K562 (cell line): Measurements from ENCODE around the gene CDC27. TPM values are rescaled to one million over a fixed set of nuclear protein-coding genes. Genes with fewer than 3 reads are reported as not detected.

Experiments used
- BRD9 ChIP-seq: fragments of 450-650 bp; IDR thresholded peaks from 2 replicates; pipeline ENCODE4 v1.6.1; 2018; ENCODE audit warnings: low read depth; ENCODE audit not compliant: partially characterized antibody
- CBFB ChIP-seq: sonication (generic); formaldehyde crosslinking; IDR thresholded peaks from 2 replicates; pipeline ENCODE4 v1.4.0; 2020; ENCODE audit warnings: mild to moderate bottlenecking, missing genetic modification reagents
- FOXK2 ChIP-seq, 2 experiments: fragments of 450-650 bp; IDR thresholded peaks in 1 of 2; conservative IDR thresholded peaks in 1 of 2; 2 replicates each; pipeline ENCODE4 v1.6.1; 2016; ENCODE audit warnings: low read depth in 2 of 2, mild to moderate bottlenecking in 1 of 2
- GABPB1 ChIP-seq: sonication (generic); formaldehyde crosslinking; IDR thresholded peaks from 2 replicates; pipeline ENCODE4 v1.8.0; 2022; ENCODE audit warnings: mild to moderate bottlenecking, missing genetic modification reagents
- HDGF ChIP-seq: fragments of 450-650 bp; IDR thresholded peaks from 2 replicates; pipeline ENCODE4 v1.6.1; 2016
- L3MBTL2 ChIP-seq: fragments of 450-650 bp; IDR thresholded peaks from 2 replicates; pipeline ENCODE4 v1.6.1; 2016; ENCODE audit warnings: mild to moderate bottlenecking, moderate library complexity
- POU5F1 ChIP-seq: fragments of 150-350 bp; IDR thresholded peaks from 2 replicates; pipeline ENCODE4 v1.6.1; 2014; ENCODE audit warnings: borderline replicate concordance, low read length, low read depth, mild to moderate bottlenecking; ENCODE audit not compliant: partially characterized antibody
- RAD51 ChIP-seq: fragments of 450-650 bp; IDR thresholded peaks from 2 replicates; pipeline ENCODE4 v1.7.1; 2016; ENCODE audit warnings: low read depth, mild to moderate bottlenecking, borderline replicate concordance
- RBM34 ChIP-seq: fragments of 200-400 bp; formaldehyde crosslinking; IDR thresholded peaks from 2 replicates; pipeline ENCODE4 v1.6.1; 2018; ENCODE audit warnings: low read length, borderline replicate concordance; ENCODE audit not compliant: insufficient read depth
- RFX5 ChIP-seq: IDR thresholded peaks from 2 replicates; pipeline ENCODE4 v1.6.1; 2011; ENCODE audit warnings: low read depth, mild to moderate bottlenecking, improper control_type of control experiment, low read length
- RHOXF2B ChIP-seq: fragments of 250-450 bp; sonication (Bioruptor Pico); conservative IDR thresholded peaks from 2 replicates; pipeline ENCODE4 v1.5.1; 2021
- TBP ChIP-seq: optimal IDR thresholded peaks from 2 replicates; pipeline ENCODE3; 2011; ENCODE audit warnings: low read depth, low read length, improper control_type of control experiment
- TCF7 ChIP-seq: sonication (generic); IDR thresholded peaks from 2 replicates; pipeline ENCODE4 v1.6.1; 2016; ENCODE audit warnings: antibody characterized with exemption, borderline replicate concordance
- THRAP3 ChIP-seq: fragments of 450-650 bp; IDR thresholded peaks from 2 replicates; pipeline ENCODE4 v1.6.1; 2016; ENCODE audit warnings: mild to moderate bottlenecking, inconsistent platforms, borderline replicate concordance
- TRIM28 ChIP-seq: fragments of 450-650 bp; IDR thresholded peaks from 2 replicates; pipeline ENCODE4 v1.6.1; 2017
- ZNF175 ChIP-seq: fragments of 200-800 bp; sonication (Bioruptor generic); IDR thresholded peaks from 2 replicates; pipeline ENCODE4 v1.6.1; 2016; ENCODE audit warnings: low read depth, mild to moderate bottlenecking, missing genetic modification characterization, missing compliant biosample characterization
- ZNF778 ChIP-seq: fragments of 450-650 bp; formaldehyde crosslinking; IDR thresholded peaks from 2 replicates; pipeline ENCODE4 v1.4.0; 2020; ENCODE audit warnings: mild to moderate bottlenecking, moderate library complexity
- ZNF830 ChIP-seq: fragments of 250-450 bp; sonication (Bioruptor Pico); IDR thresholded peaks from 2 replicates; pipeline ENCODE4 v1.5.0; 2021; ENCODE audit warnings: mild to moderate bottlenecking
- polyA plus RNA-seq, 8 experiments: library from polyadenylated mRNA; depleted of rRNA in 4 of 8; stranded (reverse) in 5 of 8; unstranded in 3 of 8; fragments of >200 nt; fragmentation: Nextera tagmentation in 2 of 8; fragmentation: Illumina TruSeq in 1 of 8; extraction: Ambion mirVana in 2 of 8; extraction: Trizol in 1 of 8; gene quantifications; 2 replicates each; pipeline versions ENCODE4 v1.2.1 to v1.2.3, GENCODE V29; 2011 to 2014; ENCODE audit warnings: inconsistent platforms in 1 of 8, missing spikeins in 1 of 8
- total RNA-seq, 7 experiments: library from RNA; depleted of rRNA in 6 of 7; stranded (reverse); fragments of >200 nt in 6 of 7; fragmentation: Illumina TruSeq in 2 of 7; extraction: Trizol in 2 of 7; gene quantifications; 2 replicates each; pipeline versions ENCODE4 v1.2.1 to v1.2.3, GENCODE V29; 2011 to 2021; ENCODE audit warnings: low replicate concordance in 1 of 7
- TF ChIP-seq, protein P1 (sequence below): sonication (generic); formaldehyde crosslinking; IDR thresholded peaks from 2 replicates; pipeline ENCODE4 v1.8.1; 2023; ENCODE audit warnings: mild to moderate bottlenecking, missing genetic modification reagents
- TF ChIP-seq, protein P2 (sequence below): sonication (generic); formaldehyde crosslinking; IDR thresholded peaks from 2 replicates; pipeline ENCODE4 v1.8.0; 2022; ENCODE audit warnings: missing genetic modification reagents, mild to moderate bottlenecking, borderline replicate concordance
- TF ChIP-seq, protein P3 (sequence below): fragments of 250-450 bp; sonication (Bioruptor Pico); IDR thresholded peaks from 2 replicates; pipeline ENCODE4 v1.6.1; 2021; ENCODE audit warnings: mild to moderate bottlenecking
- TF ChIP-seq, protein P4 (sequence below): sonication (generic); formaldehyde crosslinking; IDR thresholded peaks from 2 replicates; pipeline ENCODE4 v1.8.0; 2022; ENCODE audit warnings: mild to moderate bottlenecking, missing genetic modification reagents, borderline replicate concordance

CDC27 gene
- total and polyA plus RNA-seq, 9 of the 15 experiments (the other 6 are each of a cell fraction or from before 2014, with no cell fraction given) = 28.6 to 155 (median 94.1) TPM

DNA sequence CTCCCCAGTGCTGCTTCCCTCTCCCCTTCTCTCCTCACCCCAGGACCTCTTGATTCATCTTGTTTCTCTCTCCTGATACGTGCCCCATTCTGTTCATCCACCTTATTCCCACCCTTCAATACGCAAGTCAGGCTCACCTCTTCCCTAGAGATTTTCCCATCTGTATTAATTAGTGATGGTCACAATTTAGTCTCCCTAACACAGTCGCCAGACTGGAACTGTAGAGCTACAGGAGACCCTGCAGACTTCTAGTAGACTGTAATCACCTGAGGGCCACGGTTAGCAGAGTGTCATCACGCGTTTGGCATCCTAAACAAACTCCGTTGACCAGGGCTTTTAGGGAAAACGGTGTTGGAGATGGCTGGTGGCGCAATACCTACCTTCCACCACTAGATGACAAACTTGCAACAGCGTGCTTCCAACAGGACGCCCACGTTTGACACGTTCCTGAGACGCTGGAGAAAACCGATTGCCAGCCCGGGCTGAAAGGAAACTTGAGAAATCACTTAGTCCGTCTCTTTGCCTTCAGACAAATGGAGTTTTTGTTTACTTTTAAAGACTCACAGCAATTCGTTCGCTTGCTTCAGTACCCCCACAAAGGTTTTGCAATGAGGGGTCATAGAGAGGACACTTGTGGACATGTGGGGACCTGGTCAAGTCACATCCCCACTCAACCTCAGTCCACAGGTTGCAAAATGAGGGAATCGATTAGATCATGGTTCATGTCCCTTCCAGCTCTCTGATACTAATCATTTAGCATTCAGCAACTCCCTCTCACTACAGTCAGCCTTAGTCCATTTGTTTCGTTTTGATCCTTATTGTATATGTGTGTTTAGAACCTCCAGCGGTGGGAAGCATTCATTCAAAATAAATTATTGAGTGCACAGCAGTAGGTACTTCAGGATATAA is 40.7 kb upstream of the CDC27 start (continued):
- TF ChIP-seq GABPB1 (CRISPR knock-in tag) (peak; percentile 42; the same call in 1 of the 2 replicates), POU5F1 (no peak), THRAP3 (no peak), RFX5 (no peak), ZNF778 (CRISPR knock-in tag) (no peak), RBM34 (no peak), ZNF830 (CRISPR knock-in tag) (no peak), BRD9 (peak; percentile 58), ZNF175 (no peak), TCF7 (no peak), FOXK2 (conservative IDR thresholded peaks at IDR 0.05 in 1 of 2, IDR thresholded peaks at IDR 0.05 in 1 of 2; ENCODE audit: low read depth in 2 of 2) (peak; percentile 46; a peak in 2 of 4 replicates), RAD51 (peak; percentile 15; the same call in 1 of the 2 replicates), TRIM28 (peak; percentile 55; the same call in 1 of the 2 replicates), RHOXF2B (CRISPR knock-in tag) (no peak), CBFB (CRISPR knock-in tag) (0 out of 2 replicates have a peak, but pooled peaks have one; percentile 27), TBP (peak; percentile 40), L3MBTL2 (peak; percentile 80), HDGF (0 out of 2 replicates have a peak, but pooled peaks have one; percentile 35)
- TF ChIP-seq, protein P1, sequence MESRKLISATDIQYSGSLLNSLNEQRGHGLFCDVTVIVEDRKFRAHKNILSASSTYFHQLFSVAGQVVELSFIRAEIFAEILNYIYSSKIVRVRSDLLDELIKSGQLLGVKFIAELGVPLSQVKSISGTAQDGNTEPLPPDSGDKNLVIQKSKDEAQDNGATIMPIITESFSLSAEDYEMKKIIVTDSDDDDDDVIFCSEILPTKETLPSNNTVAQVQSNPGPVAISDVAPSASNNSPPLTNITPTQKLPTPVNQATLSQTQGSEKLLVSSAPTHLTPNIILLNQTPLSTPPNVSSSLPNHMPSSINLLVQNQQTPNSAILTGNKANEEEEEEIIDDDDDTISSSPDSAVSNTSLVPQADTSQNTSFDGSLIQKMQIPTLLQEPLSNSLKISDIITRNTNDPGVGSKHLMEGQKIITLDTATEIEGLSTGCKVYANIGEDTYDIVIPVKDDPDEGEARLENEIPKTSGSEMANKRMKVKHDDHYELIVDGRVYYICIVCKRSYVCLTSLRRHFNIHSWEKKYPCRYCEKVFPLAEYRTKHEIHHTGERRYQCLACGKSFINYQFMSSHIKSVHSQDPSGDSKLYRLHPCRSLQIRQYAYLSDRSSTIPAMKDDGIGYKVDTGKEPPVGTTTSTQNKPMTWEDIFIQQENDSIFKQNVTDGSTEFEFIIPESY (CRISPR knock-in tag) = peak; percentile 71; the same call in 1 of the 2 replicates
- TF ChIP-seq, protein P2, sequence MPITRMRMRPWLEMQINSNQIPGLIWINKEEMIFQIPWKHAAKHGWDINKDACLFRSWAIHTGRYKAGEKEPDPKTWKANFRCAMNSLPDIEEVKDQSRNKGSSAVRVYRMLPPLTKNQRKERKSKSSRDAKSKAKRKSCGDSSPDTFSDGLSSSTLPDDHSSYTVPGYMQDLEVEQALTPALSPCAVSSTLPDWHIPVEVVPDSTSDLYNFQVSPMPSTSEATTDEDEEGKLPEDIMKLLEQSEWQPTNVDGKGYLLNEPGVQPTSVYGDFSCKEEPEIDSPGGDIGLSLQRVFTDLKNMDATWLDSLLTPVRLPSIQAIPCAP (CRISPR knock-in tag) = no peak
- TF ChIP-seq, protein P3, sequence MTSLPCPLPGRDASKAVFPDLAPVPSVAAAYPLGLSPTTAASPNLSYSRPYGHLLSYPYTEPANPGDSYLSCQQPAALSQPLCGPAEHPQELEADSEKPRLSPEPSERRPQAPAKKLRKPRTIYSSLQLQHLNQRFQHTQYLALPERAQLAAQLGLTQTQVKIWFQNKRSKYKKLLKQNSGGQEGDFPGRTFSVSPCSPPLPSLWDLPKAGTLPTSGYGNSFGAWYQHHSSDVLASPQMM (CRISPR knock-in tag) = no peak
- TF ChIP-seq, protein P4, sequence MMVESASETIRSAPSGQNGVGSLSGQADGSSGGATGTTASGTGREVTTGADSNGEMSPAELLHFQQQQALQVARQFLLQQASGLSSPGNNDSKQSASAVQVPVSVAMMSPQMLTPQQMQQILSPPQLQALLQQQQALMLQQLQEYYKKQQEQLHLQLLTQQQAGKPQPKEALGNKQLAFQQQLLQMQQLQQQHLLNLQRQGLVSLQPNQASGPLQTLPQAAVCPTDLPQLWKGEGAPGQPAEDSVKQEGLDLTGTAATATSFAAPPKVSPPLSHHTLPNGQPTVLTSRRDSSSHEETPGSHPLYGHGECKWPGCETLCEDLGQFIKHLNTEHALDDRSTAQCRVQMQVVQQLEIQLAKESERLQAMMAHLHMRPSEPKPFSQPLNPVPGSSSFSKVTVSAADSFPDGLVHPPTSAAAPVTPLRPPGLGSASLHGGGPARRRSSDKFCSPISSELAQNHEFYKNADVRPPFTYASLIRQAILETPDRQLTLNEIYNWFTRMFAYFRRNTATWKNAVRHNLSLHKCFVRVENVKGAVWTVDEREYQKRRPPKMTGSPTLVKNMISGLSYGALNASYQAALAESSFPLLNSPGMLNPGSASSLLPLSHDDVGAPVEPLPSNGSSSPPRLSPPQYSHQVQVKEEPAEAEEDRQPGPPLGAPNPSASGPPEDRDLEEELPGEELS = peak; percentile 71; the same call in 1 of the 2 replicates
